MM.1S (cell line): ENCODE measurements around the gene GDF9.

Experiments used
- DNase-seq: peaks from one replicate; pipeline ENCODE4 v3.0.0-alpha.2; 2015
- H2AFZ ChIP-seq: fragments of 300-600 bp; sonication (generic); 2 replicates; pipeline ENCODE4 v1.6.0; 2016; ENCODE audit warnings: antibody characterized with exemption, low read length
- H3F3A ChIP-seq: fragments of 300-600 bp; sonication (generic); 2 replicates; pipeline ENCODE4 v1.6.1; 2016; ENCODE audit warnings: mild to moderate bottlenecking, antibody characterized with exemption, low read length, moderate library complexity, mixed read lengths; ENCODE audit not compliant: insufficient read depth
- H3K27ac ChIP-seq: fragments of 300-600 bp; sonication (generic); 2 replicates; pipeline ENCODE4 v1.5.1; 2016; ENCODE audit warnings: mild to moderate bottlenecking, low read length
- H3K27me3 ChIP-seq: fragments of 300-600 bp; sonication (generic); replicated peaks from 2 replicates; pipeline ENCODE4 v1.6.0; 2016; ENCODE audit warnings: low read length; ENCODE audit not compliant: insufficient read depth
- H3K36me3 ChIP-seq: fragments of 300-600 bp; sonication (generic); replicated peaks from 2 replicates; pipeline ENCODE4 v1.6.1; 2016; ENCODE audit warnings: mild to moderate bottlenecking, low read length, mixed read lengths; ENCODE audit not compliant: insufficient read depth
- H3K4me1 ChIP-seq: fragments of 300-600 bp; sonication (generic); 2 replicates; pipeline ENCODE4 v1.6.1; 2016; ENCODE audit warnings: low read length, mixed read lengths
- H3K4me2 ChIP-seq: fragments of 300-600 bp; sonication (generic); 2 replicates; pipeline ENCODE4 v1.6.0; 2016; ENCODE audit warnings: low read depth, low read length
- H3K4me3 ChIP-seq: fragments of 300-600 bp; sonication (generic); 2 replicates; pipeline ENCODE4 v1.5.1; 2016; ENCODE audit warnings: low read length, mixed read lengths
- H3K79me2 ChIP-seq: fragments of 300-600 bp; sonication (generic); 2 replicates; pipeline ENCODE4 v1.6.1; 2016; ENCODE audit warnings: mixed run types, low read length, mixed read lengths
- H3K9ac ChIP-seq: fragments of 300-600 bp; sonication (generic); 2 replicates; pipeline ENCODE4 v1.6.1; 2016; ENCODE audit warnings: low read length, mixed read lengths
- H3K9me2 ChIP-seq: fragments of 300-600 bp; sonication (generic); replicated peaks from 2 replicates; pipeline ENCODE4 v1.6.1; 2016; ENCODE audit warnings: mild to moderate bottlenecking, low read length, mixed read lengths; ENCODE audit not compliant: insufficient read depth
- H3K9me3 ChIP-seq: fragments of 300-600 bp; sonication (generic); replicated peaks from 2 replicates; pipeline ENCODE4 v1.6.1; 2016; ENCODE audit warnings: mild to moderate bottlenecking, low read length, mixed read lengths; ENCODE audit not compliant: insufficient read depth
- H4K20me1 ChIP-seq: fragments of 300-600 bp; sonication (generic); 2 replicates; pipeline ENCODE4 v1.6.1; 2016; ENCODE audit warnings: mild to moderate bottlenecking, low read length, moderate library complexity, mixed read lengths; ENCODE audit not compliant: insufficient read depth
- CTCF ChIP-seq: fragments of 300-600 bp; sonication (generic); IDR thresholded peaks from 2 replicates; pipeline ENCODE4 v1.5.1; 2016; ENCODE audit warnings: antibody characterized with exemption, low read length, mixed read lengths
- EZH2 ChIP-seq: fragments of 300-600 bp; sonication (generic); optimal IDR thresholded peaks from 2 replicates; pipeline ENCODE3; 2017; ENCODE audit warnings: low read depth, mild to moderate bottlenecking, antibody characterized with exemption, low read length, mixed read lengths
- EZH2phosphoT487 ChIP-seq: fragments of 300-600 bp; sonication (generic); IDR thresholded peaks from 2 replicates; pipeline ENCODE4 v1.6.1; 2018; ENCODE audit warnings: antibody characterized with exemption, low read length

GDF9 gene

DNA sequence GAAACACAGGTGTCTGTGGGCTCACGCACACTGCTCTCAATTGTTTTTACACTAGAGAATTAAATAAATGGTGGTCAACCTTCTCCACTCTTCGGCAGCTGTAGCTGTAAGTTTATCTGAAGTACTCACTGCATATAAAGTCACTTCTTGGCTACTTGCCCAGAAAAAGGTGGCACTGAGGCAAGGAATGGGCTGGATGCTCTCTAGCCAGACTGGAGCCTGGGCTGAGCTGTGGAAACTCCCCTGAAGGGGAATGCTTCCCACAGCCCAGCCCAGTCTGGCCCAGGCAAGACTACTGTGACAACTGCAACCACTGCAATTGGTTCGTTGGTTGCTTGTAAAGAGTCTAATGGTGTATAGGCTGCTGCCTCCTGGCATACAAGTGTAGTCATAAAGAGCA, 11.7 kb upstream of the GDF9 start:
- H3K9ac ChIP-seq = no peak overlapping the region
- H3K4me1 ChIP-seq = no peaks in the 10 kb centered on the region
- H2AFZ ChIP-seq = no peak overlapping the region
- H3K27me3 ChIP-seq = no peaks in the 10 kb centered on the region
- H4K20me1 ChIP-seq = no peaks in the 10 kb centered on the region
- H3K9me3 ChIP-seq = no peaks in the 10 kb centered on the region
- no peak overlapping the region for H3K27ac ChIP-seq
- DNase-seq = no peak
- H3K9me2 ChIP-seq = no peaks in the 10 kb centered on the region
- H3K4me3 ChIP-seq = no peak overlapping the region
- no peaks in the 10 kb centered on the region for H3K79me2 ChIP-seq
- H3F3A ChIP-seq = no peaks in the 10 kb centered on the region
- TF ChIP-seq EZH2 = no peak
- TF ChIP-seq CTCF = no peak
- TF ChIP-seq EZH2phosphoT487 = no peak
- H3K36me3 ChIP-seq = 0 out of 2 replicates have a peak, but pooled peaks cover 6% of the 10 kb centered on the region
- no peak overlapping the region for H3K4me2 ChIP-seq

DNA sequence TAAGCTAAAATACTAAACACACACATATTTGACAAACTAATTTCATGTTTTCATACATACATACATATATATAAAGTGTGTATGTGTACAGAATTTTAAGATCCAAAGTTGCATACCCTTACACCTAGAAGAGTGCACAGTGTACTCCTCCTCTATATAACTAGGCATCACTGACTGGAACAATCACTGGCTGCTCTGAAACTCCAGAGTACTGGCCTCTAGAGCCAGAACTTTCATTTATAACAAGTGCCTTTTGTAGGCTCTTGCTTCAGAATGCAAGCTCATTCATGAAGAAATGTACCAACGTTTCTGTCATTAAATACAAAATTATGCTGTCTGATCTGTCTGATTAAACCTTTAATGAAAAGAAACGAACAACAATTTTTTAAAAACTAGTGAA, 11.2 kb upstream of the GDF9 start:
- Histone ChIP-seq H3K9me2 (no peaks in the 10 kb centered on the region), H4K20me1 (no peaks in the 10 kb centered on the region), H2AFZ (no peak overlapping the region), H3K4me1 (no peaks in the 10 kb centered on the region), H3K36me3 (0 out of 2 replicates have a peak, but pooled peaks cover 6% of the 10 kb centered on the region), H3K4me3 (no peak overlapping the region), H3K4me2 (no peak overlapping the region), H3K27ac (no peak overlapping the region), H3K9me3 (no peaks in the 10 kb centered on the region), H3K9ac (no peak overlapping the region), H3K79me2 (no peaks in the 10 kb centered on the region), H3K27me3 (no peaks in the 10 kb centered on the region), H3F3A (no peaks in the 10 kb centered on the region)
- no peak for DNase-seq
- TF ChIP-seq EZH2 = no peak
- TF ChIP-seq EZH2phosphoT487 = no peak
- no peak for TF ChIP-seq CTCF

DNA sequence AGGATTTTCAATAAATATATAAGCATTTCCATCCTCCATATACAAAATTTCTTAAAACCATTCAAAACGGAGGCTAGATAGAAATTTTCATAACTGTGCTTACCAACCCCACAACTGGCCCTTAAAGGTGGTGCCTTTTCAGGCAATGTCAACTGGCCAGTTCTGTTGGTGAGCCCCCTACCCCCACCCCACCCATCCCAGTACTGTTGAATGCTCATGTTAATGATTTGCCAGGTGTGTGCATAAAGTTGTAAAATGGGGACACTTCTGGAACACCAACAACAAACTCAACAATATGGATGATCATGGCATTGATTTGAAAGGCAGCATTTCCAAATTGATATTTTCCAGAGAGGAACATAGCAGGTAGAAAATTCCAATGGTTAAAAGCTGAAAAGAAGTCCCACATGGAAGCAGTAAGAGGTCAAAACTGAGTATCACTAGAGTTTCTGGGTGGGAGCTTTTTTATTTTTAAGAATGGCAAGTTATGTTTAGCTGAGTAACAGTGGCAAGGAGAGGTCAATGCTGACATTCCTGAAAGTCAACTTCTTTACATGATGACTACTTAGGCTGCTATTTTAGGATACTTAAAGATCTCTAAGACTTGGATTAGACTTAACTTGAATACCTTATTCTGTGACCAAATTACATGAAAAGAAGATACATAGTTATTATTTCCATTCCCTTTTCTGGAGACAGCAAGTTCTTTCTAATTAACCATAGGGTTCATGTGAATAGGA, 9.9 kb upstream of the GDF9 start:
- no peak for DNase-seq
- H3K4me1 ChIP-seq = no peaks in the 10 kb centered on the region
- H2AFZ ChIP-seq = no peak overlapping the region
- no peak overlapping the region for H3K4me3 ChIP-seq
- TF ChIP-seq EZH2phosphoT487 = no peak
- TF ChIP-seq EZH2 = no peak
- no peak for TF ChIP-seq CTCF
- H4K20me1 ChIP-seq = no peaks in the 10 kb centered on the region
- 0 out of 2 replicates have a peak, but pooled peaks cover 5% of the 10 kb centered on the region for H3K36me3 ChIP-seq
- no peaks in the 10 kb centered on the region for H3K9me2 ChIP-seq
- H3F3A ChIP-seq = no peaks in the 10 kb centered on the region
- no peak overlapping the region for H3K9ac ChIP-seq
- H3K27me3 ChIP-seq = no peaks in the 10 kb centered on the region
- H3K9me3 ChIP-seq = no peaks in the 10 kb centered on the region
- H3K79me2 ChIP-seq = no peaks in the 10 kb centered on the region
- H3K27ac ChIP-seq = no peak overlapping the region
- H3K4me2 ChIP-seq = no peak overlapping the region
